GM19099 (cell line): ENCODE results near the gene PPP1R13L.

Experiments
- POLR2A ChIP-seq: IDR thresholded peaks from 3 replicates; pipeline ENCODE4 v1.6.1; 2011; ENCODE audit warnings: low read depth; ENCODE audit not compliant: insufficient read length; ENCODE audit errors: extremely low read depth

PPP1R13L gene

GRCh38 chr19:45404557-45405434 is at the start of gene PPP1R13L:
TSS of gene PPP1R13L (minus strand) at chr19:45405069. CDS start at chr19:45398318, 6,751 bp downstream.
- peak; percentile 19 for TF ChIP-seq POLR2A

- TF ChIP-seq POLR2A = no peak
Observed at GRCh38 chr19:45451850-45452387, 47.0 kb upstream of the PPP1R13L start.

GRCh38 chr19:45451131-45451849 is 46.4 kb upstream of the PPP1R13L start:
- TF ChIP-seq POLR2A = no peak

GRCh38 chr19:45450012-45450333 is 45.1 kb upstream of the PPP1R13L start:
- no peak for TF ChIP-seq POLR2A

- no peak for TF ChIP-seq POLR2A
Observed at GRCh38 chr19:45448887-45449299, 44.0 kb upstream of the PPP1R13L start.

GRCh38 chr19:45448425-45448756 is 43.5 kb upstream of the PPP1R13L start:
- TF ChIP-seq POLR2A = no peak

GRCh38 chr19:45446944-45447343 is 42.1 kb upstream of the PPP1R13L start:
- no peak for TF ChIP-seq POLR2A

- TF ChIP-seq POLR2A = no peak
Observed at GRCh38 chr19:45446295-45446694, 41.4 kb upstream of the PPP1R13L start.

- TF ChIP-seq POLR2A = no peak
Observed at GRCh38 chr19:45445139-45445538, 40.3 kb upstream of the PPP1R13L start.

GRCh38 chr19:45444318-45445041 is 39.6 kb upstream of the PPP1R13L start:
- peak; percentile 58 for TF ChIP-seq POLR2A

- TF ChIP-seq POLR2A = peak; percentile 35
Observed at GRCh38 chr19:45443462-45444317, 38.8 kb upstream of the PPP1R13L start.

- no peak for TF ChIP-seq POLR2A
Observed at GRCh38 chr19:45442778-45443461, 38.1 kb upstream of the PPP1R13L start.

GRCh38 chr19:45442408-45442777 is 37.5 kb upstream of the PPP1R13L start:
- no peak for TF ChIP-seq POLR2A
